HEK293 (cell line): ENCODE data around the gene B4GALT2.

ENCODE experiments used
- CTCF ChIA-PET: fragments of 350-600 bp; formaldehyde crosslinking; extraction: SDS; loops from one replicate; lab custom pipeline; 2021; ENCODE audit warnings: antibody characterized with exemption; lab: Yijun Ruan, JAX
- POLR2A ChIA-PET: fragments of 300-600 bp; formaldehyde crosslinking; extraction: SDS; loops from one replicate; lab custom pipeline; 2020; ENCODE audit warnings: antibody characterized with exemption, inconsistent platforms; lab: Yijun Ruan, JAX
- H3K27ac ChIP-seq: fragments of 200-500 bp; sonication (Bioruptor generic); 2 replicates; pipeline ENCODE4 v1.5.1; 2014; ENCODE audit warnings: low read depth, low read length, control low read depth, inconsistent platforms; ENCODE audit errors: extremely low read depth
- H3K36me3 ChIP-seq, 2 experiments: fragments of 200-500 bp in 1 of 2; sonication (Bioruptor generic) in 1 of 2; 1 replicate in 1 of 2; 2 replicates in 1 of 2; pipeline ENCODE4 v1.5.1; 2014 to 2017; ENCODE audit warnings: inconsistent platforms in 2 of 2, low read length in 2 of 2; ENCODE audit not compliant: control insufficient read depth in 2 of 2, insufficient read depth in 1 of 2
- H3K4me1 ChIP-seq: fragments of 200-500 bp; sonication (Bioruptor generic); 2 replicates; pipeline ENCODE4 v1.5.1; 2014; ENCODE audit warnings: mild to moderate bottlenecking, low read length, inconsistent platforms; ENCODE audit not compliant: control insufficient read depth, insufficient read depth
- H3K4me3 ChIP-seq: 2 replicates; pipeline ENCODE4 v1.5.1; 2011; ENCODE audit warnings: low read depth, mild to moderate bottlenecking, control low read depth, low read length, moderate library complexity
- H3K9me3 ChIP-seq: fragments of 200-500 bp; sonication (Bioruptor generic); 2 replicates; pipeline ENCODE4 v1.5.1; 2014; ENCODE audit warnings: low read depth, low read length, inconsistent platforms; ENCODE audit not compliant: control insufficient read depth, insufficient read depth
- HOXD13 ChIP-seq: sonication (generic); formaldehyde crosslinking; IDR thresholded peaks from 2 replicates; pipeline ENCODE4 v1.8.0; 2022; ENCODE audit warnings: missing genetic modification reagents, borderline replicate concordance
- IKZF3 ChIP-seq: fragments of 450-650 bp; IDR thresholded peaks from 2 replicates; pipeline ENCODE4 v1.5.0; 2018; ENCODE audit warnings: missing biosample characterization, mild to moderate bottlenecking, missing genetic modification characterization, moderate library complexity
- SALL2 ChIP-seq: fragments of 450-650 bp; formaldehyde crosslinking; IDR thresholded peaks from 2 replicates; pipeline ENCODE4 v1.5.0; 2017; ENCODE audit warnings: missing biosample characterization, mild to moderate bottlenecking, missing genetic modification characterization, borderline replicate concordance
- SCRT2 ChIP-seq: fragments of 450-650 bp; formaldehyde crosslinking; IDR thresholded peaks from 2 replicates; pipeline ENCODE4 v1.5.1; 2016; ENCODE audit warnings: missing biosample characterization, missing genetic modification characterization
- ZNF121 ChIP-seq: fragments of 450-650 bp; formaldehyde crosslinking; IDR thresholded peaks from 2 replicates; pipeline ENCODE4 v1.5.1; 2016; ENCODE audit warnings: missing biosample characterization, missing genetic modification characterization
- ZNF140 ChIP-seq: fragments of 450-650 bp; formaldehyde crosslinking; IDR thresholded peaks from 2 replicates; pipeline ENCODE4 v1.5.1; 2016; ENCODE audit warnings: missing biosample characterization, missing genetic modification characterization
- ZNF155 ChIP-seq: fragments of 450-650 bp; formaldehyde crosslinking; IDR thresholded peaks from 2 replicates; pipeline ENCODE4 v1.5.1; 2016; ENCODE audit warnings: missing biosample characterization, missing genetic modification characterization
- ZNF223 ChIP-seq: fragments of 450-650 bp; formaldehyde crosslinking; IDR thresholded peaks from 2 replicates; pipeline ENCODE4 v1.5.1; 2016; ENCODE audit warnings: missing biosample characterization, missing genetic modification characterization
- ZNF266 ChIP-seq: fragments of 450-650 bp; formaldehyde crosslinking; IDR thresholded peaks from 2 replicates; pipeline ENCODE4 v1.5.1; 2016; ENCODE audit warnings: missing biosample characterization, missing genetic modification characterization, low read depth
- ZNF280D ChIP-seq: fragments of 450-650 bp; formaldehyde crosslinking; IDR thresholded peaks from 2 replicates; pipeline ENCODE4 v1.5.1; 2016; ENCODE audit warnings: missing biosample characterization, missing genetic modification characterization
- ZNF324 ChIP-seq: fragments of 450-650 bp; formaldehyde crosslinking; IDR thresholded peaks from 2 replicates; pipeline ENCODE4 v1.5.1; 2016; ENCODE audit warnings: missing biosample characterization, missing genetic modification characterization
- ZNF354C ChIP-seq: fragments of 450-650 bp; formaldehyde crosslinking; IDR thresholded peaks from 2 replicates; pipeline ENCODE4 v1.5.1; 2016; ENCODE audit warnings: missing biosample characterization, missing genetic modification characterization, low read depth, borderline replicate concordance
- ZNF366 ChIP-seq: fragments of 450-650 bp; formaldehyde crosslinking; conservative IDR thresholded peaks from 2 replicates; pipeline ENCODE4 v1.5.1; 2016; ENCODE audit warnings: missing biosample characterization, missing genetic modification characterization
- ZNF433 ChIP-seq: fragments of 450-650 bp; formaldehyde crosslinking; IDR thresholded peaks from 2 replicates; pipeline ENCODE4 v1.5.1; 2016; ENCODE audit warnings: missing biosample characterization, missing genetic modification characterization, low read depth
- ZNF449 ChIP-seq: fragments of 450-650 bp; formaldehyde crosslinking; IDR thresholded peaks from 2 replicates; pipeline ENCODE4 v1.5.1; 2017; ENCODE audit warnings: missing biosample characterization, mild to moderate bottlenecking, missing genetic modification characterization, moderate library complexity
- ZNF544 ChIP-seq: fragments of 450-650 bp; formaldehyde crosslinking; IDR thresholded peaks from 2 replicates; pipeline ENCODE4 v1.5.0; 2017; ENCODE audit warnings: missing biosample characterization, missing genetic modification characterization
- ZNF585B ChIP-seq: fragments of 450-650 bp; formaldehyde crosslinking; IDR thresholded peaks from 2 replicates; pipeline ENCODE4 v1.5.1; 2016; ENCODE audit warnings: missing biosample characterization, missing genetic modification characterization
- ZNF610 ChIP-seq: fragments of 450-650 bp; formaldehyde crosslinking; IDR thresholded peaks from 2 replicates; pipeline ENCODE4 v1.5.1; 2016; ENCODE audit warnings: missing biosample characterization, missing genetic modification characterization, borderline replicate concordance
- ZNF768 ChIP-seq: fragments of 450-650 bp; formaldehyde crosslinking; IDR thresholded peaks from 2 replicates; pipeline ENCODE4 v1.5.1; 2018; ENCODE audit warnings: missing biosample characterization, mild to moderate bottlenecking, missing genetic modification characterization
- ZSCAN5A ChIP-seq: fragments of 450-650 bp; formaldehyde crosslinking; IDR thresholded peaks from 2 replicates; pipeline ENCODE4 v1.5.1; 2016; ENCODE audit warnings: missing biosample characterization, missing genetic modification characterization

B4GALT2 gene

GRCh38 chr1:43960798-43961197 is 18.2 kb upstream of the B4GALT2 start:
- Histone ChIP-seq H3K36me3 (peaks cover 0 to 100% of the 10 kb centered on the region in 2 experiments; a peak in 1 of 3 replicates), H3K9me3 (no peaks in the 10 kb centered on the region), H3K27ac (no peak overlapping the region), H3K4me3 (no peak overlapping the region), H3K4me1 (no peaks in the 10 kb centered on the region)
- ChIA-PET POLR2A (no interaction called here), CTCF (no interaction called here)
- TF ChIP-seq ZNF366 (tag by site-specific recombination) (no peak), SCRT2 (peak; percentile 76)

GRCh38 chr1:43961692-43962091 is 17.3 kb upstream of the B4GALT2 start:
- Histone ChIP-seq H3K9me3 (no peaks in the 10 kb centered on the region), H3K36me3 (peaks cover 0 to 100% of the 10 kb centered on the region in 2 experiments; a peak in 1 of 3 replicates), H3K27ac (no peak overlapping the region), H3K4me3 (no peak overlapping the region), H3K4me1 (no peaks in the 10 kb centered on the region)
- ChIA-PET CTCF (no interaction called here), POLR2A (no interaction called here)
- TF ChIP-seq ZNF768 (tag by site-specific recombination) (no peak), HOXD13 (CRISPR knock-in tag) (no peak), ZNF280D (tag by site-specific recombination) (no peak), ZSCAN5A (tag by site-specific recombination) (no peak), ZNF223 (tag by site-specific recombination) (no peak), SALL2 (tag by site-specific recombination) (no peak), ZNF585B (tag by site-specific recombination) (no peak), ZNF449 (tag by site-specific recombination) (no peak), ZNF354C (tag by site-specific recombination) (no peak), ZNF155 (tag by site-specific recombination) (no peak)

- no peak overlapping the region for H3K27ac ChIP-seq
- no peak overlapping the region for H3K4me3 ChIP-seq
- CTCF ChIA-PET: no interaction called here
- POLR2A ChIA-PET: no interaction called here
- TF ChIP-seq ZNF324 (tag by site-specific recombination) (no peak), ZNF266 (tag by site-specific recombination) (no peak), ZNF433 (no peak), ZNF121 (no peak), ZNF140 (tag by site-specific recombination) (no peak), ZNF610 (tag by site-specific recombination) (no peak), IKZF3 (tag by site-specific recombination) (no peak), ZNF544 (no peak)
- TF ChIP-seq, all 188 proteins: peak for 0
- H3K36me3 ChIP-seq: peaks cover 0 to 100% of the 10 kb centered on the region in 2 experiments; a peak in 1 of 3 replicates
- H3K9me3 ChIP-seq: no peaks in the 10 kb centered on the region
- no peaks in the 10 kb centered on the region for H3K4me1 ChIP-seq
These were observed 16.7 kb upstream of the B4GALT2 start for GRCh38 chr1:43962324-43962723.
